Measurements from ENCODE around the gene RIN2.

DNA sequence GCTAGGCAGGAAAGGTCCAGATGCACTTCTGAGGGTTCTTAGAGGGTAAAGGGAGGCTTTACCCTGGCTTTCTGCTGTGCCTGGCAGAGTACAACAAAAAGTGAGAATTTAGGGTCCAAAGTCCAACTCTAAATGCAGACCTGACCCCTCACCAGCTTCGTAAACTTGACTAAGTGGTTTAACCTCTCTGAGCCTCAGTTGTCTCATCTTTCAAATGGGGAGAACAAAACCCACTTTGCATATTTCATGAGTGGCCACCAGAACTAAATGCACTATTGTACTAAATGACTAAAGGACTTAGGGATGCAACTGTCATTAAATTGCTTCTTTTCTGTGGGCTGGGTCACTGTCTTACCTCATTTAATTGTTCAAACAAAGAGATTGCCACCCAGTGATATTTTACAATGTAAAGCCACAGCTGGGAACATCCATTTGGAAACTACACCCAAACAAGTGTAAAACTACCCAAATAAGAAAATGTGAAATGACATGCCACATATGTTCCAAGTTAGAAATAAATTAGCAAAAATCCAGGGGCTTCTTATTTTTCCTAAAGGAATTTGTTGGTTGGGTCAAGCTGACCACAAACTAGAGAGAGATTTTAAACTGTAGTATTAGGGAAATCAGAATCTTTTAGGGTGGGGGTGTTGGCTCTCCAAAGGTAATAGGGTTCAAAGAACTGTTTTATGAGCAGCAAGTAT, 48.3 kb upstream of the RIN2 start:
- TF ChIP-seq, protein P1, sequence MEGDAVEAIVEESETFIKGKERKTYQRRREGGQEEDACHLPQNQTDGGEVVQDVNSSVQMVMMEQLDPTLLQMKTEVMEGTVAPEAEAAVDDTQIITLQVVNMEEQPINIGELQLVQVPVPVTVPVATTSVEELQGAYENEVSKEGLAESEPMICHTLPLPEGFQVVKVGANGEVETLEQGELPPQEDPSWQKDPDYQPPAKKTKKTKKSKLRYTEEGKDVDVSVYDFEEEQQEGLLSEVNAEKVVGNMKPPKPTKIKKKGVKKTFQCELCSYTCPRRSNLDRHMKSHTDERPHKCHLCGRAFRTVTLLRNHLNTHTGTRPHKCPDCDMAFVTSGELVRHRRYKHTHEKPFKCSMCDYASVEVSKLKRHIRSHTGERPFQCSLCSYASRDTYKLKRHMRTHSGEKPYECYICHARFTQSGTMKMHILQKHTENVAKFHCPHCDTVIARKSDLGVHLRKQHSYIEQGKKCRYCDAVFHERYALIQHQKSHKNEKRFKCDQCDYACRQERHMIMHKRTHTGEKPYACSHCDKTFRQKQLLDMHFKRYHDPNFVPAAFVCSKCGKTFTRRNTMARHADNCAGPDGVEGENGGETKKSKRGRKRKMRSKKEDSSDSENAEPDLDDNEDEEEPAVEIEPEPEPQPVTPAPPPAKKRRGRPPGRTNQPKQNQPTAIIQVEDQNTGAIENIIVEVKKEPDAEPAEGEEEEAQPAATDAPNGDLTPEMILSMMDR (conservative IDR thresholded peaks at IDR 0.05; ENCODE audit: low read length) = no peak
- no peak for TF ChIP-seq EZH2phosphoT487 (IDR thresholded peaks at IDR 0.05; ENCODE audit: borderline replicate concordance)
